ENCODE measurements around the gene PLA2G6.

PLA2G6 gene

GRCh38 chr22:38073150-38074130 lies 108.2 kb downstream of the PLA2G6 start:
- Histone ChIP-seq H3K9ac (ENCODE audit: low read depth, low read length) (no peak overlapping the region), H3K36me3 (ENCODE audit: insufficient read depth, low read length) (peaks cover 4% of the 10 kb centered on the region), H3K4me3 (ENCODE audit: low read length) (no peak overlapping the region), H3K9me3 (replicated peaks; ENCODE audit: low read length) (no peaks in the 10 kb centered on the region), H3K27me3 (ENCODE audit: control insufficient read depth, insufficient read depth, low read length) (no peaks in the 10 kb centered on the region), H3K4me1 (ENCODE audit: control insufficient read depth, insufficient read depth, low read length) (peaks cover 12% of the 10 kb centered on the region), H3K4me2 (ENCODE audit: low read length) (no peak overlapping the region)

- Histone ChIP-seq H3K36me3 (ENCODE audit: insufficient read depth, low read length) (peaks cover 4% of the 10 kb centered on the region), H3K4me1 (ENCODE audit: control insufficient read depth, insufficient read depth, low read length) (peaks cover 12% of the 10 kb centered on the region), H3K9ac (ENCODE audit: low read depth, low read length) (no peak overlapping the region), H3K4me3 (ENCODE audit: low read length) (no peak overlapping the region), H3K4me2 (ENCODE audit: low read length) (no peak overlapping the region), H3K9me3 (replicated peaks; ENCODE audit: low read length) (no peaks in the 10 kb centered on the region), H3K27me3 (ENCODE audit: control insufficient read depth, insufficient read depth, low read length) (no peaks in the 10 kb centered on the region)
Measured at GRCh38 chr22:38072322-38073149, 109.1 kb downstream of the PLA2G6 start.

GRCh38 chr22:38071421-38072321 lies 110.0 kb downstream of the PLA2G6 start:
- H3K4me1 ChIP-seq (ENCODE audit: control insufficient read depth, insufficient read depth, low read length) = peaks cover 12% of the 10 kb centered on the region
- H3K36me3 ChIP-seq (ENCODE audit: insufficient read depth, low read length) = peaks cover 4% of the 10 kb centered on the region
- no peaks in the 10 kb centered on the region for H3K9me3 ChIP-seq (replicated peaks; ENCODE audit: low read length)
- no peaks in the 10 kb centered on the region for H3K27me3 ChIP-seq (ENCODE audit: control insufficient read depth, insufficient read depth, low read length)
- no peak overlapping the region for H3K4me3 ChIP-seq (ENCODE audit: low read length)
- H3K4me2 ChIP-seq (ENCODE audit: low read length) = no peak overlapping the region
- H3K9ac ChIP-seq (ENCODE audit: low read depth, low read length) = no peak overlapping the region

GRCh38 chr22:38070250-38070921 lies 111.2 kb downstream of the PLA2G6 start:
- Histone ChIP-seq H3K4me3 (ENCODE audit: low read length) (no peak overlapping the region), H3K27me3 (ENCODE audit: control insufficient read depth, insufficient read depth, low read length) (no peaks in the 10 kb centered on the region), H3K4me1 (ENCODE audit: control insufficient read depth, insufficient read depth, low read length) (peaks cover 12% of the 10 kb centered on the region), H3K36me3 (ENCODE audit: insufficient read depth, low read length) (peaks cover 4% of the 10 kb centered on the region), H3K4me2 (ENCODE audit: low read length) (no peak overlapping the region), H3K9me3 (replicated peaks; ENCODE audit: low read length) (no peaks in the 10 kb centered on the region), H3K9ac (ENCODE audit: low read depth, low read length) (no peak overlapping the region)

- Histone ChIP-seq H3K4me3 (ENCODE audit: low read length) (no peak overlapping the region), H3K9me3 (replicated peaks; ENCODE audit: low read length) (no peaks in the 10 kb centered on the region), H3K4me1 (ENCODE audit: control insufficient read depth, insufficient read depth, low read length) (peaks cover 12% of the 10 kb centered on the region), H3K36me3 (ENCODE audit: insufficient read depth, low read length) (peaks cover 6% of the 10 kb centered on the region), H3K9ac (ENCODE audit: low read depth, low read length) (no peak overlapping the region), H3K27me3 (ENCODE audit: control insufficient read depth, insufficient read depth, low read length) (no peaks in the 10 kb centered on the region), H3K4me2 (ENCODE audit: low read length) (peak overlapping the region; percentile 79)
Measured at GRCh38 chr22:38069372-38070249, 112.0 kb downstream of the PLA2G6 start.

- Histone ChIP-seq H3K36me3 (ENCODE audit: insufficient read depth, low read length) (peaks cover 6% of the 10 kb centered on the region), H3K4me3 (ENCODE audit: low read length) (no peak overlapping the region), H3K9ac (ENCODE audit: low read depth, low read length) (no peak overlapping the region), H3K27me3 (ENCODE audit: control insufficient read depth, insufficient read depth, low read length) (no peaks in the 10 kb centered on the region), H3K4me1 (ENCODE audit: control insufficient read depth, insufficient read depth, low read length) (peaks cover 12% of the 10 kb centered on the region), H3K4me2 (ENCODE audit: low read length) (no peak overlapping the region), H3K9me3 (replicated peaks; ENCODE audit: low read length) (no peaks in the 10 kb centered on the region)
Measured at GRCh38 chr22:38068641-38069371, 112.8 kb downstream of the PLA2G6 start.

- Histone ChIP-seq H3K27me3 (ENCODE audit: control insufficient read depth, insufficient read depth, low read length) (no peaks in the 10 kb centered on the region), H3K4me2 (ENCODE audit: low read length) (no peak overlapping the region), H3K4me3 (ENCODE audit: low read length) (no peak overlapping the region), H3K9ac (ENCODE audit: low read depth, low read length) (no peak overlapping the region), H3K4me1 (ENCODE audit: control insufficient read depth, insufficient read depth, low read length) (peaks cover 13% of the 10 kb centered on the region), H3K36me3 (ENCODE audit: insufficient read depth, low read length) (peaks cover 6% of the 10 kb centered on the region), H3K9me3 (replicated peaks; ENCODE audit: low read length) (no peaks in the 10 kb centered on the region)
Measured at GRCh38 chr22:38067761-38068360, 113.8 kb downstream of the PLA2G6 start.

DNA sequence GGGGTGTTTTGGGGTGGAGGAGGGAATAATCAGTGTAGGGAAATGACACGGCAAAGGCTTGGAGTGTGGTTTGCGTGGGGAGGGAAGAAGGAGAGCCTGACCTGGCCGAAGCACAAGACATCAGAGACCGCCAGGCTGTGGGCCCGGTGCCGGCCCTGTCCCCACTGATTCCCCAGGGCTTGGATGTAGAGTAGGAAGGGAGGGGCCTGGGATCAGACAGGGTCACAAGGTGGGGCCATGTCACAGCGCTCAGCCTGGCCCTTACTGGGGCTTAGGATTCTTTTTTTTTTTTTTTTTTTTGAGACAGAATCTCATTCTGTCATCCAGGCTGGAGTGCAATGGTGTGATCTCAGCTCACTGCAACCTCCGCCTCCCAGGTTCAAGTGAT lies 114.6 kb downstream of the PLA2G6 start:
- H3K9ac ChIP-seq (ENCODE audit: low read depth, low read length) = no peak overlapping the region
- H3K9me3 ChIP-seq (replicated peaks; ENCODE audit: low read length) = no peaks in the 10 kb centered on the region
- no peak overlapping the region for H3K4me3 ChIP-seq (ENCODE audit: low read length)
- no peak overlapping the region for H3K4me2 ChIP-seq (ENCODE audit: low read length)
- peaks cover 6% of the 10 kb centered on the region for H3K36me3 ChIP-seq (ENCODE audit: insufficient read depth, low read length)
- H3K27me3 ChIP-seq (ENCODE audit: control insufficient read depth, insufficient read depth, low read length) = no peaks in the 10 kb centered on the region
- peaks cover 13% of the 10 kb centered on the region for H3K4me1 ChIP-seq (ENCODE audit: control insufficient read depth, insufficient read depth, low read length)

DNA sequence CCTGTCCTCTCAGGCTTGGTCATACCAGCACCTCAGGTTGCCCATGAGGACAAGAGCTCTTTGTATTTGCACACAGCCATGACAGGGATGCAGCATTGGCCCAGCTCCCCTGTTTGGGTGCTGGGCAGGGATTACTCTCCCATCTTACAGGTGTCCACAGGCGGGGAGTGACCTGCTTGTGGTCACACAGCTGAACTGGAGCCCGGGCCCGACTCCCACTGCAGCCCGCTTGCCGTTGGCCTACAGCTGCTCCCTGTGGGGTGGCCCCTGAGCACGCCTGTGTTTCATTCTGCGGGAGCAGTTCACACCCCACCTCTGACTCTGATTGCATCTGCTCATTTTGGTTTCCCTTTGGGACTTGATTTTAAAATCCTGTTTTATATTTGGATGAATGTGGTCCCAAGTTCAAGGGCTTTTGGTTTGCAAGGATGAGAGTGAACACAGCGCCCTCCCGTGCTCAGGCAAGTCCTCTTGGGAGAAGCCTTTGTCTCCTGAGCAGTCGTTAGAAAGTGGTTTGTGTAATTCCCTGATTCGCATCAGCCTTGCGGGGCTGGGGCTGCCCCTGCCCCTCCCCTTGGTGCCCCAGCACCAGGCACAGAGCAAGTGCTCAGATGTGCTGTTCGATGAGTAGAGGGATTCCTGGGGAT lies 115.1 kb downstream of the PLA2G6 start:
- Histone ChIP-seq H3K9ac (ENCODE audit: low read depth, low read length) (no peak overlapping the region), H3K27me3 (ENCODE audit: control insufficient read depth, insufficient read depth, low read length) (no peaks in the 10 kb centered on the region), H3K4me1 (ENCODE audit: control insufficient read depth, insufficient read depth, low read length) (peaks cover 13% of the 10 kb centered on the region), H3K9me3 (replicated peaks; ENCODE audit: low read length) (no peaks in the 10 kb centered on the region), H3K4me2 (ENCODE audit: low read length) (no peak overlapping the region), H3K4me3 (ENCODE audit: low read length) (no peak overlapping the region), H3K36me3 (ENCODE audit: insufficient read depth, low read length) (peaks cover 5% of the 10 kb centered on the region)

Measured in skeletal muscle satellite cell (primary cell).